Measurements from ENCODE around the gene PRSS53.

Gene PRSS53

DNA sequence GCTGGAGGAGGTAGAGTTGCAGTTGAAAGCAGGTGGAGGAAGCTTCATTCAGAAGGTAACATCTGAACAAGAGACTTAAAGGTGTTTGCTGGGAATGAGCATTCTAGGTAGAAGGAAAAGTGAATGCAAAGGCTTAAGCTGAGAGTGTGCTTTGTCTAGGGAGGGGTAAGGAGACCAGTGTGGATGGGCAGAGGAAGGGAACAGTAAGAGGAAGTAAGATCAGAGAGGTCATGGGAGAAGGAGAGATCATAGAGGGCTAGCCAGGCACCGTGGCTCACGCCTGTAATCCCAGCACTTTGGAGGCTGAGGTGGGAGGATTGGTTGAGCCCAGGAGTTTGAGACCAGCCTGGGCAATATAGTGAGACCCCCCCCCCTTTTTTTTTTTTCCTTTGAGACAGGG is 52.1 kb downstream of the PRSS53 start:
- DNase-seq: no peak

DNA sequence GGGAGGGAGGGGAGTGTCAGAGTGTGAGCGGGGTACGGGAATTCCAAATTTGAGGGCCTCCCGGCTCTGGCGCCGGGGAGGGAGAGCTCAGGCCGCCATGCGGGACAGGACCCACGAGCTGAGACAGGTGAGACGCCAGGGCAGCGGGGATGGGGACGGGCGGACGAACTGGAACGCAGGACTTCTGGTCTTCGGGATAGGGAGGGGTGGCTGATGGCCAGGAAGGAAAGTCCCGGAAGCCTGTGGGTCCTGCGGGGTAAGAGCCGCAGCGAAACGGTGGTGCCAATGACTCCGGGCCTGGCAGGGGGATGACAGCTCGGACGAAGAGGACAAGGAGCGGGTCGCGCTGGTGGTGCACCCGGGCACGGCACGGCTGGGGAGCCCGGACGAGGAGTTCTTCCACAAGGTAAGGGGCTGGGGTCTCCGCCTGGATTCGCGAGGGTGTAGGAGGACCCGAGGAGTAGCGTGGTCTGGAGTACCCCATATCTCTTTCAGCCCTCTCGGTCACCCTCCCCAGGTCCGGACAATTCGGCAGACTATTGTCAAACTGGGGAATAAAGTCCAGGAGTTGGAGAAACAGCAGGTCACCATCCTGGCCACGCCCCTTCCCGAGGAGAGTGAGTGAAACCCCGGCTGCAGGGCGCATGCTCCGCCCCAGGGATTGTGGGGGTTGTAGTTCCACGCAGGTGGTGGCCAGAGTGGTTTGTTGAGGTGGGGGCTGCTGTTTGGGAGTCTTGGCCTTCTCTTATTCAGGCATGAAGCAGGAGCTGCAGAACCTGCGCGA is 54.8 kb downstream of the PRSS53 start:
- peak; percentile 84 to 90 for DNase-seq
